GM21447 (cell line): ENCODE results near the gene FRY.

Experiments
- ATAC-seq: cut with Tn5 transposase; IDR thresholded peaks from one replicate; pipeline ENCODE4 v1.9.1; 2021; ENCODE audit not compliant: unreplicated experiment

The FRY gene

GRCh38 chr13:32079587-32079986 is 48.0 kb downstream of the FRY start:
- ATAC-seq: no peak

GRCh38 chr13:32080328-32080744 is 48.8 kb downstream of the FRY start:
- ATAC-seq: no peak

- no peak for ATAC-seq
Observed at GRCh38 chr13:32081591-32081990, 50.0 kb downstream of the FRY start.

- no peak for ATAC-seq
Observed at GRCh38 chr13:32086366-32086765, 54.8 kb downstream of the FRY start.

GRCh38 chr13:32086791-32087441 is 55.3 kb downstream of the FRY start:
- no peak for ATAC-seq

GRCh38 chr13:32087955-32088747 is 56.6 kb downstream of the FRY start:
- ATAC-seq: no peak

- no peak for ATAC-seq
Observed at GRCh38 chr13:32092496-32092895, 60.9 kb downstream of the FRY start.

- no peak for ATAC-seq
Observed at GRCh38 chr13:32093006-32093405, 61.4 kb downstream of the FRY start.

GRCh38 chr13:32098272-32098671 is 66.7 kb downstream of the FRY start:
- no peak for ATAC-seq

- ATAC-seq: no peak
Observed at GRCh38 chr13:32105653-32106313, 74.2 kb downstream of the FRY start.

GRCh38 chr13:32107474-32107873 is 75.9 kb downstream of the FRY start:
- no peak for ATAC-seq

GRCh38 chr13:32107973-32108372 is 76.4 kb downstream of the FRY start:
- ATAC-seq: no peak

GRCh38 chr13:32113532-32113931 is 82.0 kb downstream of the FRY start:
- ATAC-seq: no peak

GRCh38 chr13:32114284-32114950 is 82.8 kb downstream of the FRY start:
- no peak for ATAC-seq

GRCh38 chr13:32115066-32115465 is 83.5 kb downstream of the FRY start:
- no peak for ATAC-seq

GRCh38 chr13:32116210-32116609 is 84.6 kb downstream of the FRY start:
- ATAC-seq: no peak

- no peak for ATAC-seq
Observed at GRCh38 chr13:32117001-32117400, 85.4 kb downstream of the FRY start.

GRCh38 chr13:32117701-32118100 is 86.1 kb downstream of the FRY start:
- ATAC-seq: no peak

GRCh38 chr13:32121316-32121715 is 89.7 kb downstream of the FRY start:
- ATAC-seq: no peak

- no peak for ATAC-seq
Observed at GRCh38 chr13:32124743-32125142, 93.2 kb downstream of the FRY start.

- ATAC-seq: no peak
Observed at GRCh38 chr13:32125221-32125689, 93.7 kb downstream of the FRY start.
